PC-3 (cell line): ENCODE data around the gene COPRS. TPM values are rescaled to one million over a fixed set of nuclear protein-coding genes. Genes with fewer than 3 reads are reported as not detected.

Source experiments
- ATAC-seq: fragments of 200-7000 bp; cut with Tn5 transposase; 2 replicates; pipeline ENCODE4 v1.9.1; 2020; ENCODE audit warnings: mild to moderate bottlenecking, moderate library complexity
- BruUV-seq: library from RNA; stranded (reverse); fragments of 400-500 nt; replicated peaks from 2 replicates; lab custom pipeline; 2021; lab: Mats Ljungman, UMichigan
- CTCF ChIA-PET: fragments of 300-600 bp; sonication (Branson Sonifier 250); formaldehyde crosslinking; loops from one replicate; lab custom pipeline; 2022; ENCODE audit warnings: antibody characterized with exemption; lab: Charles Lee
- POLR2A ChIA-PET: fragments of 300-600 bp; sonication (Branson Sonifier 250); formaldehyde crosslinking; loops from one replicate; lab custom pipeline; 2022; ENCODE audit warnings: antibody characterized with exemption; ENCODE audit not compliant: unreplicated experiment; lab: Charles Lee
- DNase-seq: peaks from one replicate; pipeline ENCODE4 v3.0.0-alpha.2; 2015
- H2AFZ ChIP-seq: fragments of 300-600 bp; sonication (generic); 2 replicates; pipeline ENCODE4 v1.6.0; 2016; ENCODE audit warnings: antibody characterized with exemption, low read length
- H3F3A ChIP-seq: fragments of 300-600 bp; sonication (generic); one replicate; pipeline ENCODE4 v1.6.0; 2017; ENCODE audit warnings: antibody characterized with exemption, low read length, control low read depth, mild to moderate bottlenecking; ENCODE audit not compliant: unreplicated experiment
- H3K27ac ChIP-seq: fragments of 300-600 bp; sonication (generic); 2 replicates; pipeline ENCODE4 v1.5.1; 2016; ENCODE audit warnings: mild to moderate bottlenecking, low read length
- H3K27me3 ChIP-seq: fragments of 300-600 bp; sonication (generic); 2 replicates; pipeline ENCODE4 v1.6.1; 2016; ENCODE audit warnings: low read length, mixed read lengths
- H3K36me3 ChIP-seq: fragments of 300-600 bp; sonication (generic); 2 replicates; pipeline ENCODE4 v1.6.1; 2016; ENCODE audit warnings: low read depth, mixed run types, low read length, mixed read lengths
- H3K4me1 ChIP-seq: fragments of 300-600 bp; sonication (generic); 2 replicates; pipeline ENCODE4 v1.5.1; 2016; ENCODE audit warnings: low read length; ENCODE audit not compliant: insufficient read depth
- H3K4me2 ChIP-seq: fragments of 300-600 bp; sonication (generic); 2 replicates; pipeline ENCODE4 v1.6.0; 2016; ENCODE audit warnings: low read length
- H3K4me3 ChIP-seq: fragments of 300-600 bp; sonication (generic); 2 replicates; pipeline ENCODE4 v1.5.1; 2016; ENCODE audit warnings: mild to moderate bottlenecking, low read length, mixed read lengths
- H3K79me2 ChIP-seq: fragments of 300-600 bp; sonication (generic); 2 replicates; pipeline ENCODE4 v1.6.1; 2017; ENCODE audit warnings: low read length, mixed read lengths
- H3K9ac ChIP-seq: fragments of 300-600 bp; sonication (generic); 2 replicates; pipeline ENCODE4 v1.6.0; 2016; ENCODE audit warnings: mild to moderate bottlenecking, low read length
- H3K9me2 ChIP-seq: fragments of 300-600 bp; sonication (generic); replicated peaks from 2 replicates; pipeline ENCODE4 v1.6.1; 2016; ENCODE audit warnings: mixed run types, low read length, mixed read lengths
- H3K9me3 ChIP-seq: fragments of 300-600 bp; sonication (generic); 2 replicates; pipeline ENCODE4 v1.6.1; 2016; ENCODE audit warnings: low read length, mixed read lengths
- H4K20me1 ChIP-seq: fragments of 300-600 bp; sonication (generic); 2 replicates; pipeline ENCODE4 v1.6.1; 2016; ENCODE audit warnings: low read length, mixed read lengths
- EZH2 ChIP-seq: fragments of 300-600 bp; sonication (generic); IDR thresholded peaks from one replicate; pipeline ENCODE4 v1.6.1; 2017; ENCODE audit warnings: antibody characterized with exemption, mild to moderate bottlenecking, low read length; ENCODE audit not compliant: unreplicated experiment
- EZH2phosphoT487 ChIP-seq: fragments of 300-600 bp; sonication (generic); IDR thresholded peaks from 2 replicates; pipeline ENCODE4 v1.6.1; 2018; ENCODE audit warnings: mild to moderate bottlenecking, antibody characterized with exemption, low read length, borderline replicate concordance
- intact Hi-C: fragments of 100-400 bp; cut with micrococcal nuclease; formaldehyde crosslinking; loops from 2 replicates; pipeline ENCODE4 v1.9.0; 2023
- total RNA-seq: library from RNA; depleted of rRNA; stranded (reverse); fragments of >200 nt; gene quantifications from 2 replicates; pipeline ENCODE4 v1.2.3, GENCODE V29; 2014
- TF ChIP-seq, protein P1 (sequence below): fragments of 300-600 bp; sonication (generic); conservative IDR thresholded peaks from 2 replicates; pipeline ENCODE4 v1.5.1; 2017; ENCODE audit warnings: antibody characterized with exemption, low read depth, mild to moderate bottlenecking, low read length

COPRS gene
- total RNA-seq, 1 experiment from 2014 or later = 79.0 TPM

DNA sequence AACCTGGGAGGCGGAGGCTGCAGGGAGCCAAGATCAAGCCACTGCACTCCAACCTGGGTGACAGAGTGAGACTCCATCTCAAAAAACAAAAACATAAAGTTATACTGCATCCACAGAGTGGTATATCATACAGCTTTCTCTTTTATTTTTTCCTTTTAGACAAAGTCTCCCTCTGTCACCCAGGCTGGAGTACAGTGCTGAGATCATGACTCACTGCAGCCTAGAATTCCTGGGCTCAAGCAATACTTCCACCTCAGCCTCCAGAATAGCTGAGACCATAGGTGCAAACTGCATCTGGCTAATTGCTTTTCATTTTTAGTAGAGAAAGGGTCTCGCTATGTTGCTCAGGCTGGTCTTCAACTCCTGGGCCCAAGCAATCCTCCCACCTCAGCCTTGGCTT lies 10.0 kb upstream of the COPRS start:
- Histone ChIP-seq H3K9me3 (no peaks in the 10 kb centered on the region), H4K20me1 (no peaks in the 10 kb centered on the region), H3K4me1 (no peaks in the 10 kb centered on the region), H3K9ac (no peak overlapping the region), H2AFZ (no peak overlapping the region), H3K9me2 (no peaks in the 10 kb centered on the region), H3K79me2 (no peaks in the 10 kb centered on the region), H3K4me2 (no peak overlapping the region), H3K36me3 (peaks cover 6% of the 10 kb centered on the region; the same call in 1 of the 2 replicates), H3K27me3 (no peaks in the 10 kb centered on the region), H3K4me3 (no peak overlapping the region), H3F3A (no peaks in the 10 kb centered on the region), H3K27ac (no peak overlapping the region)
- no peak for ATAC-seq
- ChIA-PET CTCF (no interaction called here), POLR2A (no interaction called here)
- no peak for DNase-seq
- no TSS peak for BruUV-seq
- no peak for TF ChIP-seq EZH2
- no peak for TF ChIP-seq EZH2phosphoT487
- TF ChIP-seq, protein P1, sequence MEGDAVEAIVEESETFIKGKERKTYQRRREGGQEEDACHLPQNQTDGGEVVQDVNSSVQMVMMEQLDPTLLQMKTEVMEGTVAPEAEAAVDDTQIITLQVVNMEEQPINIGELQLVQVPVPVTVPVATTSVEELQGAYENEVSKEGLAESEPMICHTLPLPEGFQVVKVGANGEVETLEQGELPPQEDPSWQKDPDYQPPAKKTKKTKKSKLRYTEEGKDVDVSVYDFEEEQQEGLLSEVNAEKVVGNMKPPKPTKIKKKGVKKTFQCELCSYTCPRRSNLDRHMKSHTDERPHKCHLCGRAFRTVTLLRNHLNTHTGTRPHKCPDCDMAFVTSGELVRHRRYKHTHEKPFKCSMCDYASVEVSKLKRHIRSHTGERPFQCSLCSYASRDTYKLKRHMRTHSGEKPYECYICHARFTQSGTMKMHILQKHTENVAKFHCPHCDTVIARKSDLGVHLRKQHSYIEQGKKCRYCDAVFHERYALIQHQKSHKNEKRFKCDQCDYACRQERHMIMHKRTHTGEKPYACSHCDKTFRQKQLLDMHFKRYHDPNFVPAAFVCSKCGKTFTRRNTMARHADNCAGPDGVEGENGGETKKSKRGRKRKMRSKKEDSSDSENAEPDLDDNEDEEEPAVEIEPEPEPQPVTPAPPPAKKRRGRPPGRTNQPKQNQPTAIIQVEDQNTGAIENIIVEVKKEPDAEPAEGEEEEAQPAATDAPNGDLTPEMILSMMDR = no peak
- intact Hi-C loops = no loop called here

DNA sequence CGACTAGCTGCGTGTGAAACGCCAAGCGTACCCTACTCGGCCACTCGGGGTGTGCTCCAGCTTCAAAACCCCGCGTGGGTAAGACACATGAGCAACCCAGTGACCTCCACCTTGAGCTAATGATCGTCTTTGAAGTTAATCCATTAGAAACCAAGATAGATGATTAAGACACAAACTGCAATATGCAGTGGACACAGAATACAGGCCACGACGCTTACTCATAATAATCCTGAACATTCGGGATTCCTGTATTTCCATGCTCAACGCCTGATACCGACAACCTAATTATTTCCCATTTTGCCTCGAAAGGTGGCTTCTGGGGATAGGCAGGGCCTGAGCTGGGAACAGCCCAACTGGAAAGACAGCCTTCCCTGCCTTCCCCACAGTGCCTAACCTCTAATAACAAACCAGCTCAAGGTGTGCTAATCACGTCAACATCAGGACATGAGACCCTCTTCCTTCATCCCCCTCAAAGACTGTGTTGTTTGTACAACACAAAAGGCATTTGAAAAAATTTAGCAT lies 504 bp upstream of the COPRS start:
- ATAC-seq (peak; percentile 19), DNase-seq (peak; percentile 7)
- ChIA-PET POLR2A (no interaction called here), CTCF (no interaction called here)
- H3K4me3 ChIP-seq = peak overlapping the region; percentile 67
- H3K36me3 ChIP-seq = no peaks in the 10 kb centered on the region
- TF ChIP-seq EZH2 (no peak), EZH2phosphoT487 (no peak)
- TF ChIP-seq, protein P1 = no peak
- peaks cover 11% of the 10 kb centered on the region for H3K4me1 ChIP-seq
- no peaks in the 10 kb centered on the region for H3K9me2 ChIP-seq
- H3K9me3 ChIP-seq = no peaks in the 10 kb centered on the region
- H3K79me2 ChIP-seq = peaks cover 23% of the 10 kb centered on the region
- H3K9ac ChIP-seq = no peak overlapping the region
- no peaks in the 10 kb centered on the region for H3K27me3 ChIP-seq
- H3K4me2 ChIP-seq = peak overlapping the region; percentile 94
- H3F3A ChIP-seq = no peaks in the 10 kb centered on the region
- 0 out of 2 replicates have a peak overlapping the region, but pooled peaks have one; percentile 7 for H3K27ac ChIP-seq
- 0 out of 2 replicates have a peak, but pooled peaks cover 6% of the 10 kb centered on the region for H4K20me1 ChIP-seq
- intact Hi-C loops = no loop called here
- BruUV-seq = no TSS peak
- peak overlapping the region; percentile 82 for H2AFZ ChIP-seq

DNA sequence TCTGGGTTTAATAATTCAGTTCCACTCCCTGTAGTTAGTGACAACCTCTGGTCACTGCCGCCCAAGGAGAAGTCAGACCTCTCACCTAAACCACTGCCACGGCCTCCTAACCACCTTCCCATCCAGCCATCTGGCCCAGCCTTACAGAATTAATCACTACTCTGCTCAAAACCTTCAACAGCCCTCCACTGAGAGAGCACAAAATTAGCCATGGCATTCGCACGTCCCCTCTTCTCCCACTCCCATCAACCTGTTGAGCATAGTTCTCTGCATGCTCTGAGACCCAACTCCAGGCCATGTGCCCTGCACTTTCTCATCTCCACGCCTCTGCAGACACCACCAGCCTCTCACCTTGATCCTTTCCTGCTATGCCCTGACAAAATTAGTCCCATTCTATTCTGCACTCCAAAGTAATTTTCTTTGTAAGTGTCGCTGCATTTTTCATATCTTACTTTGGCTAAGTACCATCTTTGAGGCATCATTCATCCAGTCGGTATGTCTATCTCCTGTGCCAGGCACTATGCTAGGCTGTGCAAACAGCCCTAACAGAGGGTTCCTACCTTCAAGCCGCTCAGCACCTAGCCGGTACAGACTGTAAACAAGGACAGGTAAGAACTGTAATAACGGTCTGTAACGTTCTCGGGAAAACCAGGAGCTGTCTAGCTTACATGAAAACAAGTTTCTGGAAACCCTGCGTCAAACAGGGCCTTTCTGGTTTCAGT lies 963 bp downstream of the COPRS start:
- H3K27me3 ChIP-seq = no peaks in the 10 kb centered on the region
- peak overlapping the region; percentile 95 for H3K4me2 ChIP-seq
- no peaks in the 10 kb centered on the region for H3K9me2 ChIP-seq
- no peak overlapping the region for H3K27ac ChIP-seq
- 0 out of 2 replicates have a peak, but pooled peaks cover 6% of the 10 kb centered on the region for H4K20me1 ChIP-seq
- peaks cover 11% of the 10 kb centered on the region for H3K4me1 ChIP-seq
- H3F3A ChIP-seq = no peaks in the 10 kb centered on the region
- intact Hi-C loops = no loop called here
- peak overlapping the region; percentile 87 for H3K4me3 ChIP-seq
- ChIA-PET POLR2A (no interaction called here), CTCF (no interaction called here)
- H3K36me3 ChIP-seq = no peaks in the 10 kb centered on the region
- peak overlapping the region; percentile 65 for H2AFZ ChIP-seq
- H3K9me3 ChIP-seq = no peaks in the 10 kb centered on the region
- ATAC-seq (peak; percentile 35), DNase-seq (peak; percentile 3)
- H3K9ac ChIP-seq = peak overlapping the region; percentile 68
- TF ChIP-seq EZH2phosphoT487 (no peak), EZH2 (no peak)
- TF ChIP-seq, protein P1 = no peak
- TSS peak; percentile 41 for BruUV-seq
- peaks cover 23% of the 10 kb centered on the region for H3K79me2 ChIP-seq
